GM21737 (cell line): ENCODE data around the gene ERI2.

Experiments used
- ATAC-seq: cut with Tn5 transposase; IDR thresholded peaks from one replicate; pipeline ENCODE4 v1.9.1; 2021; ENCODE audit warnings: mild to moderate bottlenecking, moderate library complexity; ENCODE audit not compliant: unreplicated experiment

Gene ERI2, protein sequence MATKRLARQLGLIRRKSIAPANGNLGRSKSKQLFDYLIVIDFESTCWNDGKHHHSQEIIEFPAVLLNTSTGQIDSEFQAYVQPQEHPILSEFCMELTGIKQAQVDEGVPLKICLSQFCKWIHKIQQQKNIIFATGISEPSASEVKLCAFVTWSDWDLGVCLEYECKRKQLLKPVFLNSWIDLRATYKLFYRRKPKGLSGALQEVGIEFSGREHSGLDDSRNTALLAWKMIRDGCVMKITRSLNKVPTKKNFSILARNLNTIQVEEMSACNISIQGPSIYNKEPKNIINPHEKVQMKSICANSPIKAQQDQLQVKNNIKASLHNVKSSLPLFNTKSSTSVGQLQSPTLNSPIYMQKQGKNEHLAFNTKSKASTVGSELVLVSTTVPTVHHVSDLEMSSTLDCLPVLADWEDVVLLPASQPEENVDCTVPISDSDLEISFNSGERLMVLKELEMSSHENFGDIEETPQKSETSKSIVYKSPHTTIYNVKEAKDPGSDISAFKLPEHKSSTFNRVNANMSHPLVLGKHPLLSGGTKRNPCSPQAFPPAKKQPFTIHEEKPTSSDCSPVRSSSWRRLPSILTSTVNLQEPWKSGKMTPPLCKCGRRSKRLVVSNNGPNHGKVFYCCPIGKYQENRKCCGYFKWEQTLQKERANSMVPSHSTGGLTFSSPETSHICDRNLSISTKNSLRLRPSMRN

DNA sequence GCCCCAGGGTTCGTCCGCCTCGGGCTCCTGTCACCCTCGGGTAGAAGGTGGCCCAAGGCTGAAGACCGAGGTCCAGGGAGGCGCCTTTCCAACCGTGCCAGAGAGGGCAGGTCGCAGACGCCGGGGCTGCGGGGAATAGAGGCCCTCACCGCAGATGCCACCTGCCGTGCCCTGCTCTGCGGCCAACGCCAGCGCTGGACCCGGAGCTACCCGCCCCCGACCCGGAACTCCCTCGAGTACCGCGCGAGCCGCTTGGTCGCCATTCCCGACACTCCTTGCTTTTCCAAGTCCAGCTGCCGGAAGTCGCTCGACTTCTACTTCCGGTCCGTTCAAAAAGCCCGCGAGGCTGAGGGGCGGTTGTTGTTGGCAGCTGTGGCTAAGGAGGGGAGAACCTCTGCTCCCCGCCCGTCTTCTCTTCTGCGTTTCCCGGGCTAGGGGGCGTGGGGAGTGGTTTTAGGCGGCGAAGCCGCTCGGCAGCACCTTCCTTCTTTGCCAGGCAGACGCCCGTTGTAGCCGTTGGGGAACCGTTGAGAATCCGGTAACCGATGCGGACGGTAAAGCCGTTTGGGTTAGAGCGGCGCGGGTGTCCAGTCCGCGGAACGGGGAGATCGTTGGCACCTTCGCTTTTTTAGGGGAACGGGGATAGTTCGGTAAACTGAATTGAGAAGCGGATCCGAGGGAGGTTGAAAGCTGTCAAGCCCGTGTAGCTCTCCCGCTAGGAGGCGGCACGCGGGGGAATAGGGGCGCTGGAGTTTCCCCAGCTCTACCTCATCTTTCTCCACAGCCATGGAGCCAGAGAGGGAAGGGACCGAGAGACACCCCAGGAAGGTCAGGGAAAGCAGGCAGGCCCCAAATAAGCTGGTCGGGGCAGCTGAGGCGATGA, at the start of gene ERI2, which contains the start of gene REXO5:
Gene ERI2, minus strand, starts transcription at position 305 of the 883 bp plus-strand sequence. Its CDS starts 42 bp downstream, at position 263.
Gene REXO5, plus strand, starts transcription at position 360 of the 883 bp plus-strand sequence. Its CDS starts 427 bp downstream, at position 787.
- ATAC-seq, result peak; percentile 66

DNA sequence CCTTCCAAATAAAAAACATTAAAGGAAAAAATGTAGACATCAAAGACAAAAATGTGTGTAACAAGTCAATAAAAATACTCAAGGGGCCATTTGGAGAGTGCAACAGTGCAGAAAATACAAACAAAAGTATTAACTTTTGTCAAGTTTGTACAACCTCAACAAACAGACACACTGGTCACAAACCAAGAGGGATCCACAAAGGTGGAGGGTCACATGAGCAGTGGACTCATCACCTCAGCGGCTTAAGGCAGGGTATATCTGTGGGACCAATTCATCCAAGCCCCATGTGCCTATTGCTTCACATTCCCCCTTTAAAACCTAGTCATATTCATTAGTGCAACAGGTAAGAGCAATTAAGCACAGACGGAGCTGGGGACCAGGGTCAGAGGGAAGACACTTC, 48.7 kb upstream of the ERI2 start:
- no peak for ATAC-seq

DNA sequence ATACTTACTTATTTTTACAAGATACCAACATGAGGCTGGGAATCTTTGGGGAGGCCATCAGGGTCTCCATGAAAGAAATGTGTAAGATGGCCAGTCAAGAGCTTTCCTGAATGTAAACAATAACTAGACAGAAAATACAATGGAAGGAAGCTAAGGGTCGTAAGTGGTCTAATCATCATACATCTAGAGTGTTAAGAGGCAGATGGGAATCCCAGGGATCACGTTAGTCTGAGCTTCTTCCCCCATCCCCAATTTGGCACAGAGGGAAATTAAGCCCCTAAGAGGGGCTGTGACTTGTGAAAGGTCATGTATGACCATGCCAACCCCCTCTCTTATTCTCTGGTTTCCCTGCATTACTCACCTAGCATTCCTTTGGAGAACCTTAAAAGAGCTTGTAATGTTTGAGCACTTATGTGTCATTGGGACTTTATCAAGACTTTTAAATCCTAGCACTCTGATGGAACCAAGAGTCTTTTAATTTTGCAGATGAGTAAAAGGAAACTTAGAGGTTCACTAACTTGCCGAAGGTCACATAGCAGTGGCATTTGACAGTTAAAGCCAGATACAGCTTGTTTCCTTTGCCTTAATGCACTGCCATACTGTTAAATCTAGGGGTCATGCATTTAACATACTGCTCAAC, 47.8 kb upstream of the ERI2 start:
- no peak for ATAC-seq

DNA sequence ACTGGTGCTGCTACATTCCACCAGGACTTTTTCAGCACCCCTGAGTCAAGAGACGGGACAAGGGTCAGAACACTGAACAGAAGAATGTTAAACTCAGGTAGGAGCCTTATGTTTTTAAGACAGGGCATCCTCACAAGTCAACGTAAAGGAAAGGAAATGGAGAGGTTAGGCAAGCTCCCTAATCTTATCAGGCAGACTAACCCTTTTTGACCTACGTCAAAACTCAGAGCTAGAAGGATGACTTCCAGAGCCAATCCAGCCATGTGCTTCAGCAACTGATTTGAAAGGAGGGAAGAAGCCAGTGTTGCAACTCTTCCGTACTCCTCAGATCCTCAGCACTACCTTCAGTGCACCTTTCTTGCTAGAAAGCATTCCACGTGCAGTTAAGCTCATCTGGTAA, 46.9 kb upstream of the ERI2 start:
- ATAC-seq, result no peak

DNA sequence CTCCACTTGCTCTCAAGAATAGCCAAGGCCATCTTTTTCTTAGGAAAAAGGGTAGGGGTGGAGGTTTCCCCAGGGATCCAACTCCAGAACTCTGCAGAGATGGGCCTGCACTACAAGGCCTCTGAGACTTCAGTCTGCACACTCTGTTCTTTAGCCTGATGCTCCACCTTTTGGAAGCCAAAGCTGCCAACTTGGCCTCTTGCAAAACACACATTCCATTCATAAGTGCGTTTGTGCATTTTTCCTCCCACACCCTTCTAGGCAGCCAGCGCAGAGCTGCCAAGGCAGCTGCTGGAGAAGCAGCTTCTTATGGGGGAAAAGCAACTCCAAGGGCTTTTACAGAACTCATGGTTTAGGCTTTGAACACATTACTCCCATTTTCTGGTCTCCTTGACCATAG, 45.3 kb upstream of the ERI2 start:
- no peak for ATAC-seq

DNA sequence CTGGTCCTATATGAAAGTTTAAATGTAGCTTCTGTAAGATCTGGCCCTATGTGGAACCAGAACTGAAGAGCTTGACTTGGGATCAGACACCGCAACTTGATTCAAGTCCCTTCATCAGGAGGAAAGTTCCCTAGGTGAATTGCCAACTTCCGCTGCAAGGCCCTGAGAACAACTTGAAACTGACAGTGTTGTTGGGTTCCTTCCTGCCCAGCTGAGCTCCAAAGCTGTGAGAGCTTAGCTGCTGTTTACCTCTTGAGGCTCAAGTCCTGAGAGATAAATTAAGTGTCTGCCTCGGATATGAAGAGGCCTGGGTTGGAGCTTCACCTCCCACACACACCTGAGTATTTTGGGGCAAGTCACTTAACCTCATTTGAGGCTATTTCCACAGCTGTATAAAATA, 44.7 kb upstream of the ERI2 start:
- ATAC-seq, result no peak

DNA sequence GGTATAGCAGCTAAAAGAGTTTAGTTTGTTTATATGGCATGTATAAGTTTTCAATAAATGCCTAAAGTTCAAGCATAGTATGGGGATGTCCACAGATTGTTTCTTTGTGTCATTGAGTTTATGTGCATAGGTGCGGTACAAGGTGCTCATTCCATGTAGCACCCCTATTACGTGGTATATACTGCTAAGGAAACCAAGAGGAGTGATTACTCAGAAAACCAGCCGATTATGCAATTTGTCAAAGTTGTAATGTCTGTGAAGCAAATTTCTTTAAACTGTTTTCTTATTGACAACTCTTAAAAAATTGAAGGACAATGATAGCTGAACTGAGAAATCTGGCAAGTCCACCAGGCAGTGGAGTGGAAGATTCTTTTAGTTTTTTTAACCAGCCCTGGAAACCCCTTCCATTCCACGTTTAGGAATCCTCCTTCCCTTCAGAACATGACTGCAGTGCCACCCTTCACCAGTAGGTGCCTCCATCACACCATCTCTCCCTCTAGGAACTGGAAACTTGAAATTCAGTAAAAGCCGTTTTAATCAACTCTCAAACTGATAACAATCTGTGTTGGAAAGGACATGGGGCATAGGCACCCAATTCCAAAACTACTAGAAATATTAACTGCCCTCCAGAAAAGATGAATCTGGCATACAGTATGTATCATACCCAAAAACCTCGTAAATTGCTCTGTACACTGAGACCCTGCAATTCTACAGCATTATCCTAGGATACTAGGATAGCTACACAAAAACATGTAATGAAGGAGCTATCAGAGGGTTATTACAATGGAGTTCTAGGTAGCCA, 43.5 kb upstream of the ERI2 start:
- ATAC-seq, result no peak

DNA sequence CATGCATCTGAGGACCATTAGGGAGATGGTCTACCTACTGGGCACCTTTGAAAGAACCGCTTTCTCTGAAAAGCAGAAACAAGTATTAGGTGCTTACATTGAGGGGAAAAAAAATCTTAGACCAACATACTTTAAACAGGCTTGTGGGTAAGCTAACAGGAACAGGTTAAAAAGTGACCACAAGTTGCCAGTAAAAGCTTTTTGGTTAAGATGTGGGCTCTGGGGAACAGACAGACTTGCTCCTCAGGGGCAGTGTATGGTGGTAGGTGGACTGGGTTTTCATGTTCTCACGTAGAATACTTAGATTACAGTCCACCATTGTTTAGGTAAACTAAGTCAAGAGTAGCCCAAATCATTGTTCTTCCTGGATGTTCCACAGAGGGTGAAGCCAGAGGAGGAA, 41.3 kb upstream of the ERI2 start:
- ATAC-seq, result no peak

DNA sequence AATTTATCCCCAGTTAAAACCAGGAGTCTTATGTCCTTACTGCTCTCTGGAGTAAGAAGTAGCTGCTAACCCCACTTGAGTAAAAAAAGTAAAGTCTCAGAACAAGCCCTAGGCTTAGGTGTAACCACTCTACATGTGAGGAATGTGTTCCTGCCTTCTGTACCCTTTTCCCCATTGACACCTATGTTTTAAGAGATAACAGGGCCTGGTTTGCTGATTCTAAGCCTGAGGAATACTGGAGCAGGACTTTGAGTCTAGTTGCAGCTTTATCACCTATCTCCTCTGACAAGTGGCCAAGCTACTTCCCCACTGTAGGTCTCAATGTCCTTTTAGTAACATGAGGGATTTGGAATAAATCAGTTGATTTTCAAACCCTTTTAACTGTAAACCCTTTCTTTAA, 40.3 kb upstream of the ERI2 start:
- no peak for ATAC-seq

DNA sequence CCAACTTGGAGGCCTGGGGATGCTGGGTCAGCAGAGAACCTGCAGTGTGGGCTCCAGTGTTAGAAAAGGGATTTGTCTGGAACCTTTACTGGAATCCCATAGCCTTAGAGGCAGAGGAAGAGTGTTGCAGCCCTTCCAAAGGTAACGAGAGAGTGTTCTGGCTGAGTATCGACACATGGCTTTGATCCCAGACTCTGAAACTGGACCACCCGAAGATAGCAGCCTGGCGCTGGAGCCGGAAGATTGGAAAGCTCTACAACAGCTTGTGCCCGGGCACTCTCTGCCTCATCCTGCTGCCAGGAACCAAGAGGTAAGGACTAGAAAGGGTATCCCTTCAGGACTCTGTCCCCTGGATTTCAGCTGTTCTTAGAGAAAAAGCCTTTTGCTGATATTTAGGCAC, 39.8 kb upstream of the ERI2 start:
- no peak for ATAC-seq

DNA sequence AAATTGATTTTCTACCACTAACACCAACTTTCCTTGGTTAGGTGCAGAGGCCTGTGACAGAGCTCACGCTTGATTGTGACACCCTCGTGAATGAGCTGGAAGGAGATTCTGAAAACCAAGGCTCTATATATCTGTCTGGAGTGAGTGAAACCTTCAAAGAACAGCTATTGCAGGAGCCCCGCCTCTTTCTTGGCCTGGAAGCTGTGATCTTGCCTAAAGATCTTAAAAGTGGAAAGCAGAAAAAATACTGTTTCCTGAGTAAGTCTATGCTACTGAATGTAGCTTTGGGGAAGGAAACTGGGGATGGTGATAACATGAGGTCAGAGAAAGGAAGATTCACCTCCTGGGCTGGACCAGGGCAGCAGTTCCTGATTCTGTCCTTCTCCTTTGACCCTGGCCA, 38.3 kb upstream of the ERI2 start:
- no peak for ATAC-seq

DNA sequence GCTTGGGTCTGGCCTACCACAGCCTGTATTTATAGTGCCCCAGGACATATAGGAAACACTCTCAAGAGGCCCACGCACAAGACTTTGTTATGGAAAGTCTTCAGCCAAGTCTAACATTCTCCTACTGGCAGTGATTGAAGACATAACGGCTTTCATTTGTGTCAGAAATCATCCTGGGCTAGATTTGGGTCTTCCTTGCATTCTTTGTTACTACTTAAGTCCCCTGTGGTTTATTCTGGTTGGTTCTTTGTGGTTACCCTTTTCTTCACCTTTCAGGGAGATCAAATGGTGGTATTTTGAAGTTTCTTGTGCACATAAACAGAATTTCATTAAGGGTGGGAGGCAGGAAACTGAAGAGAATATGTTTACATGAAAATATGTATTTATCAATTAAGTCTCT, 37.8 kb upstream of the ERI2 start:
- ATAC-seq, result no peak

DNA sequence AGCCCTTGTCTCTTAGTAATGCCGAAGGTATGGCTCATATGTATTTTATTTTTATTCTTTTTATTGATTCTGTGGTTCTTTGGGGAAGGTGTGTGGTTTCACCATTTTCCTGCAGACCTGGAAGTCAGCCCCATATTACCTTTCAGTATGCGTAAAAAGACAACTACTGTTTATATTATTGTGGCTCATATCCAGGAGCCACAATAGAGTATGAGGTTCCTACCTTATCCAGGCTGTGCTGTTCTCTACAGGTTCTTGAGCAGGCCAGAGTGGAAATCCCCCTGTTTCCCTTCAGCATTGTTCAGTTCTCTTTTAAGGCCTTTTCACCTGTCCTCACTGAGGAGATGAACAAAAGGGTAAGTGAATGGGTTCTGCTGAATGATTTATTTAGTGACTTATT, 33.2 kb upstream of the ERI2 start:
- ATAC-seq, result no peak

DNA sequence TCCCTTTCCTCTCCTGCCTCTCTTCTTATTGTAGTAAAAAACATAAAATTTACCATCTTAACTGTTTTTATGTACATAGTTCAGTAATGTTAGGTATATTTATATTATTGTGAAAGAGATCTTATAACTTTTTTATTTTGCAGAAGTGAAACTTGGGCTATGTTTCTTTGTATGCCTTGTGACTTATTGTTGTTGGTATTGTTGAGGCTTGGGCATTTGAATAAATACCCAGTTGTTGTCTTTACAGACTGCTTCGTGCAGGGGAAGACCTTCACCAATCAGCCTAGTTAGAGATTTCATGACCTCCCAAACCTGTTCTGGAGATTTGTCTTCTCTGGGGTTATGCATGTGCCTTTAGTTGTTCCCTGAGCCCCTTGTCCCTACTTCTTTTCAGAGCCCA, 32.0 kb upstream of the ERI2 start:
- no peak for ATAC-seq

DNA sequence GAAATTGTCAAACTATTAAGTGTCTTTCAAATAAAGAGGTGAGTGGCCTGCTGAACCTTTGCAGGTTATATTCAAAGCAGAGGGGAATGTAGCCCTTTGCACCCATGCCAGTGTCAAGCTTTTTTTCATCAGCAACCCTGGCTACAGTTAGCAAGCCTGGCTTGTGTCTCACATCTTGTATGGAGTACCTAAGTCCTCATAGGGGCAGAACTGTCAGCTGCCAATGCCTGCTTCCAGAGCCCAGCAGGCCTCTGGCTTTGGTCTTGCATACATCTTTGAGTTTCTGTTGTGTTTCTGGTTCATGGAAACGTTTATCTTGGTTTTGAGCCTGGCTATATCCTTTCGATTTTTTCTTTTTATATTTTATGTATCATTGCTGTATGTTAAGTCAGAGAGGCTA, 26.8 kb upstream of the ERI2 start:
- no peak for ATAC-seq

DNA sequence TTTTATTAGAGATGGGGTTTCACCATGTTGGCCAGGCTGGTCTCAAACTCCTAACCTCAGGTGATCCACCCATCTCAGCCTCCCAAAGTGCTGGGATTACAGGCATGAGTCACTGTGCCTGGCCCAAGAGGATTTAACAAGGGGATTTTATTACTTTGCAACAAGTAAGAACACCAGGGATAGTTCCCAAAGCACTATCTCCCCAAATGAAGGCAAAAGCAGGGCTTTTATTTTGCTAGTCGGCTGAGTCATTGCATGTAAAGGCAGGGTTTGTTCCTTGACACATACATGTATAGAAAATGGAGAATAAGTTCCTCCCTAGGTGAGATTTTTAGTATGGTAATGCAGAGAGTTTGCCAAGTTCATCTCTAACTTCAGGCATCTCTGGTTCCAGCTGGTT, 24.1 kb upstream of the ERI2 start:
- no peak for ATAC-seq

DNA sequence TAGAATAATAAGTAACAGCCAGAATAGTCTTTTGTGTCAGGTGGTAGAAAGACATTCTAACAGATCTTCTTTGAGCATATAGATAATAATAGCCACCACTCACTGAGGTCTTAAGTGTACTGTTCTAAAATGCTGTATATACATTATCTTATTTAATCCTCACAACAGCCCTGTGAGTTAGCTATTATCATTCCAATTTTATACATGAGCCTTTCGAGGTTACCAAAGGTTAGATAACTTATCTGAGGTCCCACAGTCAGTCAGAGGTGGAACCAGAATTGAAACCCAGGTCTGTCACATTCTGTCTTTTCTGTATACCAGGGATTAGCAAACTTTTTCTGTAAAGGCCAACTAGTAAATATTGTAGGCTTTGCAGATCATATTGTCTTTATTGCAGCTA, 23.3 kb upstream of the ERI2 start:
- no peak for ATAC-seq

DNA sequence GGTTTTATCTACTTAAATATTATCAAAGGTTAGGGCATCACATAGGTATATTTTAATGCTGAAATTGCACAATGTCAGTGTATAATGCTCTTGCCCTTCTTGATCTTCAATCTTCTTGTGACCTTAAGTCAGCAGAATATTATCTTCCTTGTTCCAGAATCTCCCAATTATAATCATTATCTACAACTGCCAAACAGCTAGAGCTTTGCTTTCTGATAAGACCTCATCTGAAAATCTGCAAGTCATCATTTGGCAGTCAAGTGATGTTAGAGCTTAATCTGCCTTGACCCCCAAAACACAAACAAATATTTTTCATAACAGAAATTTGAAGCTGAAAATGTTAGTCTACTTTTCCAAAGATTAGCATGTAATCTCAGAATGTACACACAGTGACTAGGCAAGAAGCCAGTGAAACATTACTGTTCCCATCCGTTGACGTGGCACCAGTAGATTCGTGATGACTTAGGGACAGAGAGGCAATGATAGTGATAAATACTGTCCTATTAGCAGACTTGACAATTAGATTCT, 19.8 kb upstream of the ERI2 start:
- ATAC-seq, result no peak

DNA sequence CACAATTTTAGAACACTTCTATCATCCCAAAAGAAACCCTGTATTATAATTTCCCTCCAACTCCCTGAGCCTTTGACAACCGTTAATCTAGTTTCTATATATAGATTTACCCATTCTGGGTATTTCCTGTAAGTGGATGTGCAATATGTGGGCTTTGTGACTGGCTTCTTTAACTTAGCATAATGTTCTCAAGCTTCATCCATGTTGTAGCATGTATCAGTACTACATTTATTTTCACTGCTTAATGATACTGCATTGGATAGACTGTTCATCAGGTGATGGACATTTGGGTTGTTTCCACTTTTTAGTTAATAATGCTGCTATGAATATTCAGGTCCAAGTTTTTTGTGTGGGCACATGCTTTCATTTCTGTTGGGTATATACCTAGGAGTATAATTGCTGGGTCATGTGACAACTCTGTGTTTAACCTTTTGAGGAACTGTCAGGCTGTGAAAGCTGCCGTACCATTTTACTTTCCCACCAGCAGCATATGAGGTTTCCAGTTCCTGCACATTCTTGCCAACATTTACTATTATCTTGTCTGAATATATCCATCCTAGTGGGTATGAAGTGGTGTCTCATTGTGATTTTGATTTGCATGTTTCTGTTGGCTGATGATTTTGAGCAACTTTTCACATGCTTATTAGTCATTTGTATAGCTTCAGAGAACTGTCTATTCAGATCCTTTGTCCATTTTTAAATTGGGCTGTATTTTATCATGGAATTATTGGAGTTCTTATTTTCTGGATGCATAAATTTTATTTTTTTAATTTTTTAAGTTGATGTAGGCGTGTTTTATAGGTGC, 16.5 kb upstream of the ERI2 start:
- ATAC-seq, result no peak
